Measurements from ENCODE around the gene NEK10. TPM values are rescaled to one million over a fixed set of nuclear protein-coding genes. Genes with fewer than 3 reads are reported as not detected.
"Not testable (repeated sequence)": the region's sequence is repeated elsewhere in the genome, so short reads cannot be mapped to it uniquely, and the experiment has no call there.

The NEK10 gene, protein sequence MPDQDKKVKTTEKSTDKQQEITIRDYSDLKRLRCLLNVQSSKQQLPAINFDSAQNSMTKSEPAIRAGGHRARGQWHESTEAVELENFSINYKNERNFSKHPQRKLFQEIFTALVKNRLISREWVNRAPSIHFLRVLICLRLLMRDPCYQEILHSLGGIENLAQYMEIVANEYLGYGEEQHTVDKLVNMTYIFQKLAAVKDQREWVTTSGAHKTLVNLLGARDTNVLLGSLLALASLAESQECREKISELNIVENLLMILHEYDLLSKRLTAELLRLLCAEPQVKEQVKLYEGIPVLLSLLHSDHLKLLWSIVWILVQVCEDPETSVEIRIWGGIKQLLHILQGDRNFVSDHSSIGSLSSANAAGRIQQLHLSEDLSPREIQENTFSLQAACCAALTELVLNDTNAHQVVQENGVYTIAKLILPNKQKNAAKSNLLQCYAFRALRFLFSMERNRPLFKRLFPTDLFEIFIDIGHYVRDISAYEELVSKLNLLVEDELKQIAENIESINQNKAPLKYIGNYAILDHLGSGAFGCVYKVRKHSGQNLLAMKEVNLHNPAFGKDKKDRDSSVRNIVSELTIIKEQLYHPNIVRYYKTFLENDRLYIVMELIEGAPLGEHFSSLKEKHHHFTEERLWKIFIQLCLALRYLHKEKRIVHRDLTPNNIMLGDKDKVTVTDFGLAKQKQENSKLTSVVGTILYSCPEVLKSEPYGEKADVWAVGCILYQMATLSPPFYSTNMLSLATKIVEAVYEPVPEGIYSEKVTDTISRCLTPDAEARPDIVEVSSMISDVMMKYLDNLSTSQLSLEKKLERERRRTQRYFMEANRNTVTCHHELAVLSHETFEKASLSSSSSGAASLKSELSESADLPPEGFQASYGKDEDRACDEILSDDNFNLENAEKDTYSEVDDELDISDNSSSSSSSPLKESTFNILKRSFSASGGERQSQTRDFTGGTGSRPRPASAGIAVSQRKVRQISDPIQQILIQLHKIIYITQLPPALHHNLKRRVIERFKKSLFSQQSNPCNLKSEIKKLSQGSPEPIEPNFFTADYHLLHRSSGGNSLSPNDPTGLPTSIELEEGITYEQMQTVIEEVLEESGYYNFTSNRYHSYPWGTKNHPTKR
- under 1 TPM; 0.19 to 0.57 TPM for total RNA-seq

DNA sequence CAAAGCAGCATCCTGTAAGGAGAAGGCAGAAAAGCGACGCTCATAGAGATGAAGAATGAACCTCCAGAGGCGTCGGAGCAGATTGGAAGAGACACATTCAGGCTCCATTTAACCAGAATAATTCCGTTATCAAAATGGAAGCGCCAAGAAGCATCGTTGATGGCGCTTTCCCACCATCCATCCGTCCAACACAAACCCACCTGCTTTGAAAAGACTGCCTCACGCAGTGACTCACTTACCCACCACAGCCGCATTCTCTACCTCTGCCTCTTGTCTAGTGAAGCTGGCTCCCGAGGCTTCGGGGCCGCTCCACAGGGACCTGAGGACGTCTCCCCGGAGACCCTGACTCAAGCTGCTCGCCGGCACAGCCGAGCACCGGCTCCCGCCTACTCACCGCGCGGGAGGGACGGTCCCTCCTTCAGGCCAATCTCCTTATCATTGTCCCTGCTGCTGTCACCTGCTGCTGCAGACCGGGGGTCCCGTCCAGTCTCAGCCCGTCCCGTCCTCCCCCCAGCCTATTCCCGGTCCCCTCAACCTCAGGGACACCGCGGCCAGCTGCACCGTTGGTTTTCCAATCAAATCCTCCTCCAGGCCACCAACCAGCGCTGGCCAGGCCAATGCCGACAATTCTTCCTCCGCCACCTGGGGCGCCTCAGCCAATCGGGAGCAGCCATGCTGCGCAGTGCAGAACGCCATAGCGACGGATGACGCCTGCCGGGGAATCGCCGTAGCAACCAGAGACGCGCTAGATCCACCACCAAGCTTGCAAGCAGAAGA lies at the start of gene NEK10:
Gene NEK10 (minus strand): TSS at position 553 of the 777 bp plus-strand sequence. CDS start 16,501 bp downstream, outside the sequence.
- ChIA-PET CTCF (interaction anchor here (0.8 to 1.2 kb wide), 2 partner anchors 98 to 309 kb away, joined by 3 to 5 read pairs; no protein-coding TSS in a partner anchor), POLR2A (interaction anchor here (0.9 kb wide), 1 partner anchor 607 kb away, joined by 3 read pairs; no protein-coding TSS in a partner anchor)

DNA sequence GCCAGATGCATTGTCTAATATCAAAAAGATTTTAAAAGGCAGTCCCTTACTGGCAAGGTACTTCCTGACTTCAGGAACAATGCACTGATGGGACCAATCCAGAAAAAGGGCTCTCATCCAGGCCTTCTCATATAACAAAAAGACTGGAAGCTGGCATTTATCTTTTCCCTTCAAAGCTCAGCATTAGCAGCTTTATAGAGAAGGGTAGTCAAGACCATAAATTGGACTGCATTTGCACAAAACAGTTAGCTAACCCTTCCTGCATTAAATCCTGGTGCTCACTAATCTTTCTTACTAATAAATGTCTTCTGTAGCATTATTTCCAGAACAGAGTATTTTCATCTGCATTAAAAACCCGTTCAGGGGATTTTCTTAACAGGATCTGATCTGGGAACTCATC lies 46.0 kb upstream of the NEK10 start:
- ATAC-seq (no peak), DNase-seq (no peak)
- no peaks in the 10 kb centered on the region for H3K9me3 Mint-ChIP-seq (ENCODE audit: low read depth)
- peaks cover 32% of the 10 kb centered on the region for H3K36me3 Mint-ChIP-seq (ENCODE audit: low read depth)
- no peak overlapping the region for H3K4me3 Mint-ChIP-seq
- ChIA-PET CTCF (interaction anchor here (0.9 kb wide), 1 partner anchor 12 kb away, joined by 3 read pairs; no protein-coding TSS in a partner anchor), POLR2A (no interaction called here)
- no peak overlapping the region for H3K27ac Mint-ChIP-seq
- intact Hi-C loops (cut with DNase I, micrococcal nuclease): no loop called here
- H3K27me3 Mint-ChIP-seq: no peaks in the 10 kb centered on the region
- H3K4me1 Mint-ChIP-seq: no peaks in the 10 kb centered on the region

More for the DNA sequence above, at the start of gene NEK10:
- intact Hi-C loops (cut with DNase I, micrococcal nuclease): loop anchor here (1.0 to 5.0 kb wide), 2 partner anchors 115 to 978 kb away; partner anchors contain the start of genes SLC4A7 (in 2 of the 2), AZI2 (in 1 of the 2) and ZCWPW2 (in 1 of the 2)
- peak; percentile 99 for ATAC-seq
- Mint-ChIP-seq H3K36me3 (ENCODE audit: low read depth) (no peaks in the 10 kb centered on the region), H3K4me1 (peaks cover 14% of the 10 kb centered on the region), H3K9me3 (ENCODE audit: low read depth) (no peaks in the 10 kb centered on the region), H3K4me3 (peak within 1 kb of the TSS; percentile 92), H3K27ac (peak within 1 kb of the TSS; percentile 72), H3K27me3 (no peaks in the 10 kb centered on the region)
- DNase-seq: peak; percentile 95

DNA sequence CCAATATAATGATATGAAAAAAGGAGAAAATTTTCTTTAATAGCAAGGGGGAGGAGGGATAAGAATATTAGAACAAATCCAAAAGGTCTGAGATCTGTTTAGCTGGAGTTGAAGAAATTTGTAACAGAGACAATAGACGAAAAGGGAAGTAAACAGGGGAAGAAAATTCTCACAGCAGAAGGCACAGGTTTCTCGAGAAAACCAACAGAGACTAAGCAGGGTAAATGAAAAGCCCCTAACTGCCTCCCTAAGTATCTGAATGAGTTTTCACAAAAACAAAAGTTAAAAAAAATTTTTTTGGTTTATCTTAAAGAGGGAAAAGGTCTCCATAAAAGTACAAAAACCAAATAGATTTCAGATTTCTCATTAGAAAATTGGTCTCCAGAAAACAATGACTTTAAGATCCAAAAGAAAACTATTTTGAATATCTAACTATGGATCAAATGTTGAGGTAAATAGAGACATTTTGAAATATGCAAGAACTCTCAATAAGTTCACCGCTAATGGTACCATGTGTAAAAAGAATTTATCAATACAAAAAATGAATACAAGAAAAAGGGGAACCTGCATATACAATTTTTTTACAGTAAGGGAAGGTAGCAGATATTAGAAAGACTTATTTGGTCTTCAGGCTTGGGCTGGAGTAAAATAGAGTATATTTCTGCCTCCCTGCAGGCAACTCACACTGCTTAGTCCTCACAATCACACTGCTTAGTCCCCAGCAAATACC lies 23.9 kb upstream of the NEK10 start:
- H3K36me3 Mint-ChIP-seq (ENCODE audit: low read depth): peaks cover 34% of the 10 kb centered on the region
- no peaks in the 10 kb centered on the region for H3K9me3 Mint-ChIP-seq (ENCODE audit: low read depth)
- POLR2A ChIA-PET: no interaction called here
- DNase-seq (no peak), ATAC-seq (no peak)
- no peak overlapping the region for H3K4me3 Mint-ChIP-seq
- intact Hi-C loops (cut with DNase I, micrococcal nuclease): no loop called here
- no peaks in the 10 kb centered on the region for H3K27me3 Mint-ChIP-seq
- CTCF ChIA-PET: interaction anchor here (0.8 kb wide), 1 partner anchor 25 kb away, joined by 3 read pairs; no protein-coding TSS in a partner anchor
- H3K27ac Mint-ChIP-seq: no peak overlapping the region
- peaks cover 9% of the 10 kb centered on the region for H3K4me1 Mint-ChIP-seq

DNA sequence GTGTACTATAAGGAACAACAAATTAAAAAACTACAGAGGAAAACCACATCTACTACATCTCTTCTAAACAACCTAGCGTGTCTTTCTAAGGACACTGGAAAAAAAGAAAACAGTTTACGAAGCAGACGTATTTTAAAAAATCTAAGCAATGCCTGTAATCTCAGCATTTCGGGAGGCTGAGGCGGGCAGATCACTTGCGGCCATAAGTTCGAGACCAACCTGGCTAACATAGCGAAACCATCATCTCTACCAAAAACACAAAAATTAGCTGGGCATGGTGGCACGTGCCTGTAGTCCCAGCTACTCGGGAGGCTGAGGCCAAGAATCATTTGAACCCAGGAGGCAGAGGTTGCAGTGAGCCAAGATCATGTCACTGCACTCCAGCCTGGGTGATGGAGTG lies 23.2 kb upstream of the NEK10 start:
- DNase-seq; intact Hi-C loops (cut with DNase I, micrococcal nuclease); H3K4me3 Mint-ChIP-seq; ATAC-seq; POLR2A ChIA-PET; H3K27ac Mint-ChIP-seq; H3K9me3 Mint-ChIP-seq (ENCODE audit: low read depth); H3K27me3 Mint-ChIP-seq; H3K4me1 Mint-ChIP-seq: not testable (repeated sequence)
- H3K36me3 Mint-ChIP-seq (ENCODE audit: low read depth): peaks cover 34% of the 10 kb centered on the region
- CTCF ChIA-PET: interaction anchor here (0.8 kb wide), 1 partner anchor 26 kb away, joined by 3 read pairs; no protein-coding TSS in a partner anchor

DNA sequence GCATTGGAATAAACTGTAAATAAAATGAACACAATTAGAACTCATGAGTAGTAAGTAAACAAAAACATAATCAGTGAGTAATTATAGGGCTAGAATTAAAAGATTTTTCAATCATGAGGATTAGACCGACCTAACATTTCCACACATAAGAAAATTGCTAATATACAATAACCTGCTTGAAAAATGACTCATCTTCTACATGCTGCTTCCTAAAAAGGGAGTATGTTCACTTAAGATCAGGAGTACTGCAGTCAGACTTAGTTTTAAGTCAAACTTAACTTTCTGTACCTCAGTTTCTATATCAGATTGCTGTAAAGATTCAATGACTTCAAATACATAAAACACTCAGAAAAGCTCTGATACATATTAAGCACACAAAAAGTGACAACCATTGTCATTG lies 22.6 kb upstream of the NEK10 start:
- DNase-seq (no peak), ATAC-seq (no peak)
- Mint-ChIP-seq H3K4me1 (peaks cover 9% of the 10 kb centered on the region), H3K36me3 (ENCODE audit: low read depth) (peaks cover 34% of the 10 kb centered on the region), H3K4me3 (no peak overlapping the region), H3K27me3 (no peaks in the 10 kb centered on the region), H3K9me3 (ENCODE audit: low read depth) (no peaks in the 10 kb centered on the region), H3K27ac (no peak overlapping the region)
- CTCF ChIA-PET: no interaction called here
- POLR2A ChIA-PET: no interaction called here
- intact Hi-C loops (cut with DNase I, micrococcal nuclease): no loop called here

DNA sequence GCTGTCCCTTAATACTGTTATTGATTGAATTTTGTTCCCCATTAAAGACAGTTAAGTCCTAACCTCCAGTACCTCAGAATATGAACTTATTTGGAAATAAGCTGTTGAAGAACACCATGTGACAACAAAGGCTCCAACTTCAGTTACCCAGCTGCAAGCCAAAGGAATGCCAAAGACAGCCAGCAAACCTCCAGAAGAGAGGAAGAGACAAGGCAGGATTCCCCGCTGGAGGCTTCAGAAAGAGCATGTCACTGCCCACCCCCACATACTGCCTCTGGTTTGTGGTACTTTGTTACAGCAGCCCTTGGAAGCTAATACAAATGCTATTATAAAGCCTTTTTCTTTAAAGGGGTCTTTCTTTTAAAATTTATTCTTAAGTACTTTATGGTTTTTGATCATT lies 18.4 kb upstream of the NEK10 start:
- no peak overlapping the region for H3K27ac Mint-ChIP-seq
- H3K4me1 Mint-ChIP-seq: peaks cover 4% of the 10 kb centered on the region
- H3K4me3 Mint-ChIP-seq: no peak overlapping the region
- no peak for ATAC-seq
- no peaks in the 10 kb centered on the region for H3K27me3 Mint-ChIP-seq
- no peak for DNase-seq
- no peaks in the 10 kb centered on the region for H3K9me3 Mint-ChIP-seq (ENCODE audit: low read depth)
- CTCF ChIA-PET: interaction anchor here (0.6 kb wide), 1 partner anchor 292 kb away, joined by 3 read pairs; no protein-coding TSS in a partner anchor
- intact Hi-C loops (cut with DNase I, micrococcal nuclease): no loop called here
- peaks cover 37% of the 10 kb centered on the region for H3K36me3 Mint-ChIP-seq (ENCODE audit: low read depth)
- POLR2A ChIA-PET: no interaction called here

DNA sequence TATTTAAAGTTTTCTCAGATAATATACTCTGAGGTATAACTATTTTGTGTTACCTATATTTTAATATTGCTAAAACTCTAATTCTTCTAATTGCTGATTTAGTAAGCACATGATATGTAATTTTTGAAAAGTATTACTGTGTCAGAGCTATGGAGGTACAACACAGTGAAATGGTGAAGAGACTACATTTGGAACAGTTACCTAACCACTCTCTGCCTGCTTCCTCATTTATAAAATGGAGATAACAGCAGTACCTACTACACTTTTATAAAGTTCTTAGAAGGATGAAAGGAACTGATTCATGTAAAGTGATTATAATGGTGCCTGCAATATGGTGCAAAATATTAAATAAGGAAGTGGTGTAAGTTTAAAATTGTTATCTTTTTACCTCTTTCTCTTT lies 16.3 kb upstream of the NEK10 start:
- Mint-ChIP-seq H3K27me3 (no peaks in the 10 kb centered on the region), H3K4me1 (peaks cover 4% of the 10 kb centered on the region), H3K4me3 (no peak overlapping the region), H3K36me3 (ENCODE audit: low read depth) (peaks cover 27% of the 10 kb centered on the region), H3K9me3 (ENCODE audit: low read depth) (no peaks in the 10 kb centered on the region), H3K27ac (no peak overlapping the region)
- DNase-seq: no peak
- CTCF ChIA-PET: no interaction called here
- intact Hi-C loops (cut with DNase I, micrococcal nuclease): no loop called here
- ATAC-seq: no peak
- POLR2A ChIA-PET: no interaction called here

DNA sequence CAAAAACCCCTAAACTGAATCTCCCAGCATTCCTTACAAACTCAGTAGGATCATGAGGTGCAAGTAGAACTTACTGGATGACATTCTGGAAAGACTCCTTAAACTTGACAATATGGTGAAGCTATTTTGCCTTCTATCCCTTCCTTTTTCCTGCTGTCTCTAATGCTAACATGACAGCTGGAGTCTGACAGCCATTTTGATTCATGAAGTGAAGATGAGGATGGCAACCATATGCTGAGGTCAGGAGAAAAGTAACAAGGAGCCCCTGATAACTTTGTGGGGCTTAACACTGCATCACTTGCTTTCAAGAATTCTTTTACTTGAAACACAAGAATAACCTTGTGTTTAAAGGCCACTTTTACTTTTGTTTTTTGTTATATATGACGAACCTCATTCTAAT lies 15.0 kb upstream of the NEK10 start:
- no peaks in the 10 kb centered on the region for H3K27me3 Mint-ChIP-seq
- ATAC-seq (no peak), DNase-seq (no peak)
- no peaks in the 10 kb centered on the region for H3K9me3 Mint-ChIP-seq (ENCODE audit: low read depth)
- ChIA-PET POLR2A (no interaction called here), CTCF (no interaction called here)
- peaks cover 6% of the 10 kb centered on the region for H3K4me1 Mint-ChIP-seq
- H3K36me3 Mint-ChIP-seq (ENCODE audit: low read depth): peaks cover 22% of the 10 kb centered on the region
- intact Hi-C loops (cut with DNase I, micrococcal nuclease): no loop called here
- H3K27ac Mint-ChIP-seq: no peak overlapping the region
- no peak overlapping the region for H3K4me3 Mint-ChIP-seq

DNA sequence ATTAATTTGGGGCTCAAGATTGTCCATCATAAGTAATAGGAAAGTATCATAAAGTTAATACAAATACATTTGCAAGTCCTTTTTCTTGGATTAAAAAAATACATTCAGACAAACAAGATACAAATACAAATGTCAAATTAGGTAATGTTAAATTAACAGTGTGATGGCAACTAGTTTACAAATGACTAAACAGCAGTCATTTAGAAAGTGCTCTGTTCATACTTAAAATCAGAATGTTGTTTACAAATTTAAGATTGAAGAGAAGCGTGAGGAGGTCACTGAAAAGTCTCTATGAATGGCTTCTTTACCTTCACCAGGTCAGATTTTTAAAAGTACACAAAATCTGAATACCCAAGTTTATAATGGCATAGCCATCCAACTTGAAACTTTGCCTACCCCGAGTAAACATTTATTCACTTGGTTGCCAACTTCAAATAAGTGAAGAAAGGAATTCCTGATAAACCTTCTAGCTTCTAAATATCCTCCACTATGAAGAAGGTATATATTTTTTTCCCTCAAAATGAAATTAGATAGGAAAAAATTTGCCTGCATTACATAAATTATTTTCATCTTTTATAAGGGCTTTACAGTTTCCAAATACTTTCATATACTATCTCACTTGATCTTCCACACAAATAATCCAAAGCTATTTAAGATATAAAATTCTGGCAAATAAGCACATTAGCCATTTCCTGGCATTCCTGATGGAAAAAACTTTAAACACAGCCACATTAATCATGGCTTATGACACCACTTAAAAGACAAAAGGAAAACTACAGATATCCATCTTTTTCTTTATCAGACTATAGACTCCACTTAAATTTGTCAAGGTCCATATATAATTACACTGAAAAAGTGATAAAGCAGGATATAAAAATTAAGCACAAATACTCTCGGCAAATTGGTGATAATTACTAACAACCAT lies 11.5 kb upstream of the NEK10 start:
- ChIA-PET CTCF (interaction anchor here (1.0 to 1.5 kb wide), 4 partner anchors 13 to 182 kb away, joined by 3 to 4 read pairs (median 4); no protein-coding TSS in a partner anchor), POLR2A (no interaction called here)
- Mint-ChIP-seq H3K27ac (no peak overlapping the region), H3K36me3 (ENCODE audit: low read depth) (peaks cover 17% of the 10 kb centered on the region), H3K9me3 (ENCODE audit: low read depth) (no peaks in the 10 kb centered on the region), H3K4me1 (peaks cover 6% of the 10 kb centered on the region), H3K4me3 (no peak overlapping the region), H3K27me3 (no peaks in the 10 kb centered on the region)
- ATAC-seq (no peak), DNase-seq (no peak)
- intact Hi-C loops (cut with DNase I, micrococcal nuclease): loop anchor here in 1 of 2 experiments (1.0 kb wide), 1 partner anchor 9 kb away; no protein-coding TSS in a partner anchor
